Endodermal cell (in vitro differentiated cells): ENCODE results near the gene GCK. TPM values are rescaled to one million over a fixed set of nuclear protein-coding genes. Genes with fewer than 3 reads are reported as not detected.

Source experiments
- DNase-seq: peaks from one replicate; pipeline ENCODE4 v3.0.0-alpha.2; 2017
- H3K27ac ChIP-seq: 2 replicates; pipeline ENCODE4 v1.5.1; 2013; ENCODE audit warnings: mild to moderate bottlenecking, low read depth, low read length, moderate library complexity
- H3K27me3 ChIP-seq: 2 replicates; pipeline ENCODE4 v1.6.1; 2013; ENCODE audit warnings: mild to moderate bottlenecking, low read length, moderate library complexity; ENCODE audit not compliant: insufficient read depth, control insufficient read depth, poor library complexity, severe bottlenecking
- H3K36me3 ChIP-seq: 2 replicates; pipeline ENCODE4 v1.7.0; 2013; ENCODE audit warnings: mild to moderate bottlenecking, low read length, moderate library complexity; ENCODE audit not compliant: control insufficient read depth, insufficient read depth
- H3K4me1 ChIP-seq: one replicate; pipeline ENCODE4 v1.7.0; 2013; ENCODE audit warnings: low read length; ENCODE audit not compliant: control insufficient read depth, insufficient read depth
- H3K4me3 ChIP-seq: 2 replicates; pipeline ENCODE4 v1.5.1; 2013; ENCODE audit warnings: mild to moderate bottlenecking, low read length, moderate library complexity
- H3K9ac ChIP-seq: 2 replicates; pipeline ENCODE4 v1.6.1; 2013; ENCODE audit warnings: mild to moderate bottlenecking, low read length, moderate library complexity; ENCODE audit not compliant: poor library complexity, severe bottlenecking; ENCODE audit errors: extremely low read depth
- H3K9me3 ChIP-seq: 2 replicates; pipeline ENCODE4 v1.6.1; 2013; ENCODE audit warnings: mild to moderate bottlenecking, low read length, moderate library complexity; ENCODE audit not compliant: control insufficient read depth
- H3K27ac Mint-ChIP-seq: 2 replicates; pipeline ENCODE4 v1.8.0; 2020; ENCODE audit warnings: mixed read lengths
- H3K27me3 Mint-ChIP-seq: 2 replicates; pipeline ENCODE4 v1.8.0; 2021; ENCODE audit warnings: mild to moderate bottlenecking, mixed read lengths; ENCODE audit not compliant: insufficient read depth
- H3K36me3 Mint-ChIP-seq: 2 replicates; pipeline ENCODE4 v1.8.0; 2020; ENCODE audit warnings: low read depth, mixed read lengths
- H3K4me1 Mint-ChIP-seq: 2 replicates; pipeline ENCODE4 v1.8.0; 2020; ENCODE audit warnings: mixed read lengths
- H3K4me3 Mint-ChIP-seq: 2 replicates; pipeline ENCODE4 v1.8.0; 2020; ENCODE audit warnings: mild to moderate bottlenecking, moderate library complexity, mixed read lengths
- H3K9me3 Mint-ChIP-seq: 2 replicates; pipeline ENCODE4 v1.8.0; 2020; ENCODE audit warnings: mild to moderate bottlenecking, mixed read lengths
- WGBS, 2 experiments: methylation state at CpG; one replicate each; pipeline versions ENCODE4 v1.1.5 to v1.1.7; 2013; ENCODE audit warnings: missing lambda C conversion rate in 2 of 2, mixed read lengths in 1 of 2; ENCODE audit not compliant: insufficient coverage in 1 of 2, insufficient read length in 1 of 2; 5-methylcytosine and 5-hydroxymethylcytosine counted together
- total RNA-seq, 2 donors: library from RNA; stranded (reverse); fragmentation: NEBNext Ultra II Directional in 1 of 2; extraction: Animal tissue kit (Norgen Biotek cat#: 25700) in 1 of 2; gene quantifications; 2 replicates in 1 of 2; 3 replicates in 1 of 2; pipeline ENCODE4 v1.2.1, GENCODE V29; 2021
- TF ChIP-seq, protein P1 (sequence below): fragments of 200-600 bp; sonication (generic); conservative IDR thresholded peaks from 2 replicates; pipeline ENCODE4 v1.5.0; 2021; ENCODE audit warnings: antibody characterized with exemption, mild to moderate bottlenecking

Gene GCK
- total RNA-seq, 2 donors from 2014 or later: 0.29 to 0.48 TPM

DNA sequence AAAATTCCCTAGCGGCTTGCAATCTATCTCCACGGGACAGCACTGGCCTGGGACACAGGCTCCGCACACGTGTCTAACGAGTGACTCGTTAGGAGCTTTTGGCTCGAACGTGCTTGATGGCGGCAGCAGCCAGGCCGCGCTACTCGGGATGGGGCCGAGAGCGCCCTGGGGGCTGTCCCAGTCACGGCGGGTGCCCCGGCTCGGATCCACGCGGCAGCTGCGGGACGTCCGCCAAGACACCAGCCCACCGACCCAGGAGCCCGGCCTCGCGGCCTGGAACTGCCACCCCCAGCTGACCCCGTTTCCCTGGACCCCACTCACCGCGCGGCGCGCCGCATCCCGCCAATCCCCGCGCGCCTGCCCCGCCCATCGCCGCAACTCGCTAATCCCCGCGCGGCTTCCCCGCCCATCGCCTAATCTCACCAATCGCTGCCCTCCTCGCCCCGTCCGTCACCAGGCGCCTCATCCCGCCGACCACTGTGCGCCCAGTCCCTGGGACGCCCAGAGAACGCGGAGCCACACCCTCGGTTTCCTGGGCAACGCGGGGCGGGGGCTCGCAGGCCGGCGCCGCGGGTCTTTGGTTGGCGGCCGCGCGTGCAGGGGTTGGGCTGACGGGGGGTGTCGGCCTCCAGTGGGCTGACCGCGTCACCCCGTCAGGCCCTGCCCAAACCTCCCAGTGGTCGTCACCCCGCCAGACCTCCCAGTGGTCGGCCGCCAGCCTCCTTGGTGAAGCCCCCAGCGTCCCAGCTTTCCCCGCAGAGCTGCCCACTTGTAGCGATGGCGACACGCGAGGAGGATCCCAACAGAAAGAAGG is 65.8 kb downstream of the GCK start, which contains the start of gene POLD2:
Gene POLD2 (minus strand): TSS at position 359 of the 814 bp plus-strand sequence. CDS start 1,495 bp downstream, outside the sequence.
- peak within 1 kb of the TSS; percentile 73 for H3K4me3 Mint-ChIP-seq
- H3K27ac Mint-ChIP-seq: peak within 1 kb of the TSS; percentile 75
- peaks cover 13% of the 10 kb centered on the region for H3K9me3 Mint-ChIP-seq
- H3K36me3 Mint-ChIP-seq: peaks cover 31% of the 10 kb centered on the region
- H3K27me3 Mint-ChIP-seq: peaks cover 31% of the 10 kb centered on the region
- DNase-seq: peak; percentile 99
- peaks cover 5% of the 10 kb centered on the region for H3K4me1 Mint-ChIP-seq
- Histone ChIP-seq H3K4me1 (no peaks in the 10 kb centered on the region), H3K9ac (peak within 1 kb of the TSS; percentile 73), H3K36me3 (peaks cover 21% of the 10 kb centered on the region), H3K27ac (peak within 1 kb of the TSS; percentile 51), H3K4me3 (peak within 1 kb of the TSS; percentile 91), H3K9me3 (peaks cover 11% of the 10 kb centered on the region), H3K27me3 (no peaks in the 10 kb centered on the region)
- 0 to 1% methylated on average over 19 to 86 of the region's 86 CpGs for WGBS, 2 experiments
- TF ChIP-seq, protein P1, sequence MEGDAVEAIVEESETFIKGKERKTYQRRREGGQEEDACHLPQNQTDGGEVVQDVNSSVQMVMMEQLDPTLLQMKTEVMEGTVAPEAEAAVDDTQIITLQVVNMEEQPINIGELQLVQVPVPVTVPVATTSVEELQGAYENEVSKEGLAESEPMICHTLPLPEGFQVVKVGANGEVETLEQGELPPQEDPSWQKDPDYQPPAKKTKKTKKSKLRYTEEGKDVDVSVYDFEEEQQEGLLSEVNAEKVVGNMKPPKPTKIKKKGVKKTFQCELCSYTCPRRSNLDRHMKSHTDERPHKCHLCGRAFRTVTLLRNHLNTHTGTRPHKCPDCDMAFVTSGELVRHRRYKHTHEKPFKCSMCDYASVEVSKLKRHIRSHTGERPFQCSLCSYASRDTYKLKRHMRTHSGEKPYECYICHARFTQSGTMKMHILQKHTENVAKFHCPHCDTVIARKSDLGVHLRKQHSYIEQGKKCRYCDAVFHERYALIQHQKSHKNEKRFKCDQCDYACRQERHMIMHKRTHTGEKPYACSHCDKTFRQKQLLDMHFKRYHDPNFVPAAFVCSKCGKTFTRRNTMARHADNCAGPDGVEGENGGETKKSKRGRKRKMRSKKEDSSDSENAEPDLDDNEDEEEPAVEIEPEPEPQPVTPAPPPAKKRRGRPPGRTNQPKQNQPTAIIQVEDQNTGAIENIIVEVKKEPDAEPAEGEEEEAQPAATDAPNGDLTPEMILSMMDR: no peak

DNA sequence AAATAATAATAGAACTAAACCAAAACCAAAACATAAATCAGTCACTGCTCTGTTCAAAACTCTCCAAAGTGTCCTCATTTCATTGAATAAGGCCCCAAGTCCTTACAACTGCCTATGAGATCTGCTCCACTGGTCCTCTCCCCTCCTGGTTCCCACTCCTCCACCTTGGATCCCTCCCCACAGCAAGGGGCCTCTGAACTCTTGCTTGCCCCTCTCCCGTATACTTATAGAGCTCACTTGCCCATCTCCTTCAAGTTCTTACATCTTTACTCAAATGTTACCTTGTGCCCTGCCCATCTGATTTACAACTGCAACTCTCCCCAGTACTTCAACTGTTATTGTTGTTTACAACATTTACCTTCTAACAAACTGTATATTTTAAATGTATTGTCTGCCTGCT is 66.7 kb downstream of the GCK start:
- peak overlapping the region; percentile 73 for H3K9ac ChIP-seq
- H3K27ac ChIP-seq: no peak overlapping the region

DNA sequence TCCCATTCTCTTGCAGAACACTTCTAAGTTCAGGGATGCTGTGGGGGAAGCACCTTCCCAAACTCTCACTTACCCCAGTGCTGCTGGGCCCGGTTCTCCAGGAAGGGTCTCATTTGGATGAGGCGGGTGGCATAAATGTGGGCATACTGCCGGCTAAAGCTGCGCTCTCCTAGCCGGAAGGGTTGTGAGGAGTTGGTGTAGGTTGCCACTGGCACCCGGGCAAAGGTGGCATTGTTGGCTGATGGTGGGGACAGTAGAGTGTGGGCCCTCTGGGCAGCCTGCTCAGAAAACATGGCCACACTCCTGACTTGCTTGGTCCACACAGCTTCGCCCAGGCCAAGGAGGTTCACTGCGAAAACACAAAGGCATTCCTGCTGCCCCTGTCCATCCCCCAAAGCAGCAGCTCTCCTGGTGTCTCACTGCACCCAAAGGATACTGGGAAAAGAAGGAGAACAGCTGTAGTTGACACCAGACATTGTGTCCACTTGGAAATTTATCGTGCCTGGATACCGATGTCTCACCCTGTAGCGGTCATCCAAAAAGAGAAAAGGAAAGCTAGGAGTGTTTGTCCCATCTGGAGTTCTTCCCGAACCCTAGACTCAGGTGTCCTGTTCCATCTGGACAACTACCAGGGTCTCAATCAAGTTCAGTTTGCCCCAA is 67.3 kb downstream of the GCK start:
- 94 to 96% methylated on average over 8 to 12 of the region's 12 CpGs for WGBS, 2 experiments
- TF ChIP-seq, protein P1: no peak
- Histone ChIP-seq H3K36me3 (peaks cover 26% of the 10 kb centered on the region), H3K27me3 (no peaks in the 10 kb centered on the region), H3K4me3 (peak overlapping the region; percentile 91), H3K9ac (no peak overlapping the region), H3K4me1 (no peaks in the 10 kb centered on the region), H3K9me3 (no peaks in the 10 kb centered on the region), H3K27ac (no peak overlapping the region)
- Mint-ChIP-seq H3K27ac (no peak overlapping the region), H3K4me3 (peak overlapping the region; percentile 73), H3K4me1 (peaks cover 5% of the 10 kb centered on the region), H3K36me3 (peaks cover 44% of the 10 kb centered on the region), H3K27me3 (peaks cover 18% of the 10 kb centered on the region), H3K9me3 (peaks cover 3% of the 10 kb centered on the region)
- no peak for DNase-seq

More for the DNA sequence above, 66.7 kb downstream of the GCK start:
- H3K36me3 Mint-ChIP-seq: peaks cover 38% of the 10 kb centered on the region
- H3K9me3 Mint-ChIP-seq: peaks cover 7% of the 10 kb centered on the region
- Histone ChIP-seq H3K9me3 (peaks cover 5% of the 10 kb centered on the region), H3K4me1 (no peaks in the 10 kb centered on the region), H3K36me3 (peaks cover 26% of the 10 kb centered on the region), H3K27me3 (no peaks in the 10 kb centered on the region), H3K4me3 (peak overlapping the region; percentile 91)
- H3K4me1 Mint-ChIP-seq: peaks cover 5% of the 10 kb centered on the region
- WGBS, 2 experiments: 50 to 52% methylated on average over 1 of the region's 1 CpG
- peak overlapping the region; percentile 73 for H3K4me3 Mint-ChIP-seq
- TF ChIP-seq, protein P1: no peak
- peak overlapping the region; percentile 34 for H3K27ac Mint-ChIP-seq
- H3K27me3 Mint-ChIP-seq: peaks cover 23% of the 10 kb centered on the region
- DNase-seq: no peak
